GM23338 (cell line): ENCODE results near the gene SERGEF. TPM values are rescaled to one million over a fixed set of nuclear protein-coding genes. Genes with fewer than 3 reads are reported as not detected.

Experiments used
- ATAC-seq: fragments of 200-7000 bp; cut with Tn5 transposase; 3 replicates; pipeline ENCODE4 v1.9.1; 2020
- DNase-seq: peaks from one replicate; pipeline ENCODE4 v3.0.0-alpha.2; 2015; ENCODE audit warnings: low spot score
- H2AFZ ChIP-seq: fragments of 200-600 bp; sonication (generic); 2 replicates; pipeline ENCODE4 v1.8.0; 2016; ENCODE audit warnings: antibody characterized with exemption, mild to moderate bottlenecking, moderate library complexity
- H3F3A ChIP-seq: fragments of 200-600 bp; sonication (generic); replicated peaks from 2 replicates; pipeline ENCODE4 v1.8.0; 2017; ENCODE audit warnings: antibody characterized with exemption, mixed run types, low read depth
- H3K27ac ChIP-seq: fragments of 200-600 bp; sonication (generic); 2 replicates; pipeline ENCODE4 v1.6.1; 2016; ENCODE audit warnings: low read depth
- H3K27me3 ChIP-seq: fragments of 200-600 bp; sonication (generic); 2 replicates; pipeline ENCODE4 v1.8.0; 2016; ENCODE audit warnings: mild to moderate bottlenecking, mixed run types, moderate library complexity; ENCODE audit not compliant: insufficient read depth
- H3K36me3 ChIP-seq: fragments of 200-600 bp; sonication (generic); 2 replicates; pipeline ENCODE4 v1.8.0; 2016; ENCODE audit warnings: mild to moderate bottlenecking; ENCODE audit not compliant: insufficient read depth
- H3K4me1 ChIP-seq: fragments of 200-600 bp; sonication (generic); 2 replicates; pipeline ENCODE4 v1.8.0; 2016; ENCODE audit warnings: mild to moderate bottlenecking, moderate library complexity; ENCODE audit not compliant: insufficient read depth
- H3K4me2 ChIP-seq: fragments of 200-600 bp; sonication (generic); 2 replicates; pipeline ENCODE4 v1.7.1; 2017; ENCODE audit warnings: mixed run types
- H3K4me3 ChIP-seq: fragments of 200-600 bp; sonication (generic); 2 replicates; pipeline ENCODE4 v1.6.1; 2016; ENCODE audit warnings: mixed run types
- H3K79me2 ChIP-seq: fragments of 200-600 bp; sonication (generic); replicated peaks from 2 replicates; pipeline ENCODE4 v1.8.0; 2017; ENCODE audit warnings: mild to moderate bottlenecking; ENCODE audit not compliant: insufficient read depth
- H3K9me2 ChIP-seq: fragments of 200-600 bp; sonication (generic); 2 replicates; pipeline ENCODE4 v1.8.0; 2017; ENCODE audit not compliant: insufficient read depth
- H4K20me1 ChIP-seq: fragments of 200-600 bp; sonication (generic); replicated peaks from 2 replicates; pipeline ENCODE4 v1.8.0; 2017; ENCODE audit warnings: mild to moderate bottlenecking; ENCODE audit not compliant: insufficient read depth
- H3K27ac Mint-ChIP-seq: 2 replicates; pipeline ENCODE4 v1.8.0; 2020; ENCODE audit warnings: inconsistent platforms, mild to moderate bottlenecking, moderate library complexity, mixed read lengths
- H3K27me3 Mint-ChIP-seq: 3 replicates; pipeline ENCODE4 v1.8.0; 2022; ENCODE audit warnings: low read depth, mild to moderate bottlenecking, moderate library complexity, mixed read lengths, inconsistent platforms; ENCODE audit not compliant: insufficient read depth, poor library complexity
- H3K36me3 Mint-ChIP-seq: 3 replicates; pipeline ENCODE4 v1.8.0; 2021; ENCODE audit warnings: low read depth, mild to moderate bottlenecking, inconsistent platforms, moderate library complexity, mixed read lengths
- H3K4me1 Mint-ChIP-seq: 3 replicates; pipeline ENCODE4 v1.8.0; 2020; ENCODE audit warnings: mild to moderate bottlenecking, inconsistent platforms, mixed read lengths
- H3K4me3 Mint-ChIP-seq: 3 replicates; pipeline ENCODE4 v1.8.0; 2021; ENCODE audit warnings: moderate library complexity, mild to moderate bottlenecking, inconsistent platforms, mixed read lengths
- H3K9me3 Mint-ChIP-seq: 3 replicates; pipeline ENCODE4 v1.8.0; 2020; ENCODE audit warnings: moderate library complexity, mild to moderate bottlenecking, inconsistent platforms, mixed read lengths
- EZH2 ChIP-seq: fragments of 200-600 bp; sonication (generic); IDR thresholded peaks from one replicate; pipeline ENCODE4 v1.8.0; 2017; ENCODE audit warnings: antibody characterized with exemption, mild to moderate bottlenecking, low read depth; ENCODE audit not compliant: unreplicated experiment
- EZH2phosphoT487 ChIP-seq: fragments of 200-600 bp; sonication (generic); IDR thresholded peaks from one replicate; pipeline ENCODE4 v1.8.1; 2018; ENCODE audit warnings: antibody characterized with exemption; ENCODE audit not compliant: unreplicated experiment
- JUNB ChIP-seq: IDR thresholded peaks from one replicate; pipeline ENCODE4 v1.6.1; 2016; ENCODE audit warnings: antibody characterized with exemption; ENCODE audit not compliant: unreplicated experiment
- NANOG ChIP-seq: IDR thresholded peaks from 2 replicates; pipeline ENCODE4 v1.6.1; 2016; ENCODE audit warnings: antibody characterized with exemption, borderline replicate concordance
- POLR2AphosphoS5 ChIP-seq: IDR thresholded peaks from 2 replicates; pipeline ENCODE4 v1.6.1; 2016; ENCODE audit warnings: antibody characterized with exemption, low read depth
- STAT1 ChIP-seq: IDR thresholded peaks from one replicate; pipeline ENCODE4 v1.6.1; 2016; ENCODE audit warnings: antibody characterized with exemption; ENCODE audit not compliant: unreplicated experiment
- ZNF114 ChIP-seq: fragments of 250-450 bp; sonication (Bioruptor Pico); IDR thresholded peaks from 2 replicates; pipeline ENCODE4 v1.5.0; 2020; ENCODE audit warnings: mild to moderate bottlenecking, moderate library complexity
- polyA plus RNA-seq: library from polyadenylated mRNA; unstranded; fragments of >200 nt; fragmentation: Nextera tagmentation; extraction: Ambion mirVana; gene quantifications from 2 replicates; pipeline ENCODE4 v1.2.1, GENCODE V29; 2016
- total RNA-seq: library from RNA; depleted of rRNA; stranded (reverse); fragments of >200 nt; shearing (Covaris generic); gene quantifications from 2 replicates; pipeline ENCODE4 v1.2.3, GENCODE V29; 2014
- TF ChIP-seq, protein P1 (sequence below): fragments of 250-450 bp; sonication (Bioruptor Pico); IDR thresholded peaks from 2 replicates; pipeline ENCODE4 v1.5.0; 2020; ENCODE audit warnings: mild to moderate bottlenecking, moderate library complexity
- TF ChIP-seq, protein P2 (sequence below): IDR thresholded peaks from one replicate; pipeline ENCODE4 v1.6.1; 2018; ENCODE audit warnings: antibody characterized with exemption; ENCODE audit not compliant: unreplicated experiment
- TF ChIP-seq, protein P3 (sequence below): IDR thresholded peaks from 2 replicates; pipeline ENCODE4 v1.6.1; 2016; ENCODE audit warnings: antibody characterized with exemption

SERGEF gene
- total and polyA plus RNA-seq, 2 experiments from 2014 or later: 24.2 to 27.9 TPM

DNA sequence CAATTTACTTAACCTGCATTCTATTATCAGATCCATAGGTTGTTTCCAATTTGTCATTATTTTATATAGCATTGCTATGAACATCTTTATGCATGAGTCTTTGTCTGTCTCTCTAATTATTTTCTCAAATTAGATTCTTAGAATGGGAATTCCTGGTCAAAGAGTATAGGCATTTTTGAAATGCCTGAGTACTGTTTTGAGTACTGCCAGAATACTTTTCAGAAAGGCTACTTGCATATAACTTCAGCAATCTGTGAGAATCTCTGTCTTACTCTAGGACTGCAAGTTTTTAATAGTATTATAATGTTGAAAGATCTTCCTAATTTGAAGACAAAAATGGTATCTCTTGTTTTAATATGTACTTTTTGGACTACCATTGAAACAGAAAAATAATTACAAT, 221.7 kb downstream of the SERGEF start (continued):
- TF ChIP-seq, protein P1, sequence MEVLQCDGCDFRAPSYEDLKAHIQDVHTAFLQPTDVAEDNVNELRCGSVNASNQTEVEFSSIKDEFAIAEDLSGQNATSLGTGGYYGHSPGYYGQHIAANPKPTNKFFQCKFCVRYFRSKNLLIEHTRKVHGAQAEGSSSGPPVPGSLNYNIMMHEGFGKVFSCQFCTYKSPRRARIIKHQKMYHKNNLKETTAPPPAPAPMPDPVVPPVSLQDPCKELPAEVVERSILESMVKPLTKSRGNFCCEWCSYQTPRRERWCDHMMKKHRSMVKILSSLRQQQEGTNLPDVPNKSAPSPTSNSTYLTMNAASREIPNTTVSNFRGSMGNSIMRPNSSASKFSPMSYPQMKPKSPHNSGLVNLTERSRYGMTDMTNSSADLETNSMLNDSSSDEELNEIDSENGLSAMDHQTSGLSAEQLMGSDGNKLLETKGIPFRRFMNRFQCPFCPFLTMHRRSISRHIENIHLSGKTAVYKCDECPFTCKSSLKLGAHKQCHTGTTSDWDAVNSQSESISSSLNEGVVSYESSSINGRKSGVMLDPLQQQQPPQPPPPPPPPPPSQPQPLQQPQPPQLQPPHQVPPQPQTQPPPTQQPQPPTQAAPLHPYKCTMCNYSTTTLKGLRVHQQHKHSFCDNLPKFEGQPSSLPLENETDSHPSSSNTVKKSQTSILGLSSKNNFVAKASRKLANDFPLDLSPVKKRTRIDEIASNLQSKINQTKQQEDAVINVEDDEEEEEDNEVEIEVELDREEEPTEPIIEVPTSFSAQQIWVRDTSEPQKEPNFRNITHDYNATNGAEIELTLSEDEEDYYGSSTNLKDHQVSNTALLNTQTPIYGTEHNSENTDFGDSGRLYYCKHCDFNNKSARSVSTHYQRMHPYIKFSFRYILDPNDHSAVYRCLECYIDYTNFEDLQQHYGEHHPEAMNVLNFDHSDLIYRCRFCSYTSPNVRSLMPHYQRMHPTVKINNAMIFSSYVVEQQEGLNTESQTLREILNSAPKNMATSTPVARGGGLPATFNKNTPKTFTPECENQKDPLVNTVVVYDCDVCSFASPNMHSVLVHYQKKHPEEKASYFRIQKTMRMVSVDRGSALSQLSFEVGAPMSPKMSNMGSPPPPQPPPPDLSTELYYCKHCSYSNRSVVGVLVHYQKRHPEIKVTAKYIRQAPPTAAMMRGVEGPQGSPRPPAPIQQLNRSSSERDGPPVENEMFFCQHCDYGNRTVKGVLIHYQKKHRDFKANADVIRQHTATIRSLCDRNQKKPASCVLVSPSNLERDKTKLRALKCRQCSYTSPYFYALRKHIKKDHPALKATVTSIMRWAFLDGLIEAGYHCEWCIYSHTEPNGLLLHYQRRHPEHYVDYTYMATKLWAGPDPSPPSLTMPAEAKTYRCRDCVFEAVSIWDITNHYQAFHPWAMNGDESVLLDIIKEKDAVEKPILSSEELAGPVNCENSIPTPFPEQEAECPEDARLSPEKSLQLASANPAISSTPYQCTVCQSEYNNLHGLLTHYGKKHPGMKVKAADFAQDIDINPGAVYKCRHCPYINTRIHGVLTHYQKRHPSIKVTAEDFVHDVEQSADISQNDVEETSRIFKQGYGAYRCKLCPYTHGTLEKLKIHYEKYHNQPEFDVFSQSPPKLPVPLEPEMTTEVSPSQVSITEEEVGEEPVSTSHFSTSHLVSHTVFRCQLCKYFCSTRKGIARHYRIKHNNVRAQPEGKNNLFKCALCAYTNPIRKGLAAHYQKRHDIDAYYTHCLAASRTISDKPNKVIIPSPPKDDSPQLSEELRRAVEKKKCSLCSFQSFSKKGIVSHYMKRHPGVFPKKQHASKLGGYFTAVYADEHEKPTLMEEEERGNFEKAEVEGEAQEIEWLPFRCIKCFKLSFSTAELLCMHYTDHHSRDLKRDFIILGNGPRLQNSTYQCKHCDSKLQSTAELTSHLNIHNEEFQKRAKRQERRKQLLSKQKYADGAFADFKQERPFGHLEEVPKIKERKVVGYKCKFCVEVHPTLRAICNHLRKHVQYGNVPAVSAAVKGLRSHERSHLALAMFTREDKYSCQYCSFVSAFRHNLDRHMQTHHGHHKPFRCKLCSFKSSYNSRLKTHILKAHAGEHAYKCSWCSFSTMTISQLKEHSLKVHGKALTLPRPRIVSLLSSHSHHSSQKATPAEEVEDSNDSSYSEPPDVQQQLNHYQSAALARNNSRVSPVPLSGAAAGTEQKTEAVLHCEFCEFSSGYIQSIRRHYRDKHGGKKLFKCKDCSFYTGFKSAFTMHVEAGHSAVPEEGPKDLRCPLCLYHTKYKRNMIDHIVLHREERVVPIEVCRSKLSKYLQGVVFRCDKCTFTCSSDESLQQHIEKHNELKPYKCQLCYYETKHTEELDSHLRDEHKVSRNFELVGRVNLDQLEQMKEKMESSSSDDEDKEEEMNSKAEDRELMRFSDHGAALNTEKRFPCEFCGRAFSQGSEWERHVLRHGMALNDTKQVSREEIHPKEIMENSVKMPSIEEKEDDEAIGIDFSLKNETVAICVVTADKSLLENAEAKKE (CRISPR knock-in tag): no peak
- TF ChIP-seq NANOG (no peak), EZH2phosphoT487 (no peak), JUNB (no peak)

DNA sequence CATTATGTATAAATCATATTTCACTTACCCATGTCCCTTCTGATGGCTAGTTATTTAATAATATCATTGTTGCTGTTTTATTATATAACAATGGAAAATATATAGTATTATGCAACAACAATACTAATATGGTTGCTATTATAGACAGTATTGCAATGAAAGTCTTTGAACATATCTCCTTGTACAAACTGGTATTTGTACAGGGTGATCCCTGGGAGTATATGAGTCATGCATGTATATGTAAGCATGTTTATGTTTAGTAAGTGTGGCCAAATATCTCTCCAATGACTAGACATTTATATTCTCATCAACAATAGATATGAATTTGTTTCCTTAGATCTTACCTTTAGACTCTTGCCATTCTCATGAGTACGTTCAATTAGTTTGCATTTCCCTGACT, 222.4 kb downstream of the SERGEF start:
- no peaks in the 10 kb centered on the region for H3K4me1 ChIP-seq
- H3K4me3 ChIP-seq: no peak overlapping the region
- H4K20me1 ChIP-seq: no peaks in the 10 kb centered on the region
- no peak for DNase-seq
- no peaks in the 10 kb centered on the region for H3K27me3 ChIP-seq
- H3K4me2 ChIP-seq: no peak overlapping the region
- Mint-ChIP-seq H3K27me3 (no peaks in the 10 kb centered on the region), H3K4me1 (no peaks in the 10 kb centered on the region), H3K36me3 (no peaks in the 10 kb centered on the region; the same call in 2 of the 3 replicates), H3K9me3 (no peaks in the 10 kb centered on the region), H3K27ac (no peak overlapping the region), H3K4me3 (no peak overlapping the region)
- H2AFZ ChIP-seq: no peak overlapping the region
- no peaks in the 10 kb centered on the region for H3K9me2 ChIP-seq
- H3K27ac ChIP-seq: no peak overlapping the region
- ATAC-seq: no peak
- H3F3A ChIP-seq: no peaks in the 10 kb centered on the region
- H3K36me3 ChIP-seq: no peaks in the 10 kb centered on the region
- no peaks in the 10 kb centered on the region for H3K79me2 ChIP-seq
- TF ChIP-seq, protein P2, sequence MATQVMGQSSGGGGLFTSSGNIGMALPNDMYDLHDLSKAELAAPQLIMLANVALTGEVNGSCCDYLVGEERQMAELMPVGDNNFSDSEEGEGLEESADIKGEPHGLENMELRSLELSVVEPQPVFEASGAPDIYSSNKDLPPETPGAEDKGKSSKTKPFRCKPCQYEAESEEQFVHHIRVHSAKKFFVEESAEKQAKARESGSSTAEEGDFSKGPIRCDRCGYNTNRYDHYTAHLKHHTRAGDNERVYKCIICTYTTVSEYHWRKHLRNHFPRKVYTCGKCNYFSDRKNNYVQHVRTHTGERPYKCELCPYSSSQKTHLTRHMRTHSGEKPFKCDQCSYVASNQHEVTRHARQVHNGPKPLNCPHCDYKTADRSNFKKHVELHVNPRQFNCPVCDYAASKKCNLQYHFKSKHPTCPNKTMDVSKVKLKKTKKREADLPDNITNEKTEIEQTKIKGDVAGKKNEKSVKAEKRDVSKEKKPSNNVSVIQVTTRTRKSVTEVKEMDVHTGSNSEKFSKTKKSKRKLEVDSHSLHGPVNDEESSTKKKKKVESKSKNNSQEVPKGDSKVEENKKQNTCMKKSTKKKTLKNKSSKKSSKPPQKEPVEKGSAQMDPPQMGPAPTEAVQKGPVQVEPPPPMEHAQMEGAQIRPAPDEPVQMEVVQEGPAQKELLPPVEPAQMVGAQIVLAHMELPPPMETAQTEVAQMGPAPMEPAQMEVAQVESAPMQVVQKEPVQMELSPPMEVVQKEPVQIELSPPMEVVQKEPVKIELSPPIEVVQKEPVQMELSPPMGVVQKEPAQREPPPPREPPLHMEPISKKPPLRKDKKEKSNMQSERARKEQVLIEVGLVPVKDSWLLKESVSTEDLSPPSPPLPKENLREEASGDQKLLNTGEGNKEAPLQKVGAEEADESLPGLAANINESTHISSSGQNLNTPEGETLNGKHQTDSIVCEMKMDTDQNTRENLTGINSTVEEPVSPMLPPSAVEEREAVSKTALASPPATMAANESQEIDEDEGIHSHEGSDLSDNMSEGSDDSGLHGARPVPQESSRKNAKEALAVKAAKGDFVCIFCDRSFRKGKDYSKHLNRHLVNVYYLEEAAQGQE: no peak
- TF ChIP-seq STAT1: no peak
- no peak for TF ChIP-seq JUNB
- TF ChIP-seq POLR2AphosphoS5: no peak
- no peak for TF ChIP-seq ZNF114 (CRISPR knock-in tag)
- no peak for TF ChIP-seq EZH2
- TF ChIP-seq, protein P3, sequence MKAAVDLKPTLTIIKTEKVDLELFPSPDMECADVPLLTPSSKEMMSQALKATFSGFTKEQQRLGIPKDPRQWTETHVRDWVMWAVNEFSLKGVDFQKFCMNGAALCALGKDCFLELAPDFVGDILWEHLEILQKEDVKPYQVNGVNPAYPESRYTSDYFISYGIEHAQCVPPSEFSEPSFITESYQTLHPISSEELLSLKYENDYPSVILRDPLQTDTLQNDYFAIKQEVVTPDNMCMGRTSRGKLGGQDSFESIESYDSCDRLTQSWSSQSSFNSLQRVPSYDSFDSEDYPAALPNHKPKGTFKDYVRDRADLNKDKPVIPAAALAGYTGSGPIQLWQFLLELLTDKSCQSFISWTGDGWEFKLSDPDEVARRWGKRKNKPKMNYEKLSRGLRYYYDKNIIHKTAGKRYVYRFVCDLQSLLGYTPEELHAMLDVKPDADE: no peak
